DMS114 treated with DMSO at 0.1 percent for 48 hours (cell line): ENCODE measurements around the gene RPTOR.

Experiments used
- DNase-seq: peaks from one replicate; lab custom pipeline; 2025; ENCODE audit not compliant: unreplicated experiment; lab: John Stamatoyannopoulos, UW

Gene RPTOR

GRCh38 chr17:80951121-80952090 is 406.8 kb downstream of the RPTOR start:
- no peak for DNase-seq

GRCh38 chr17:80952291-80952690 is 407.7 kb downstream of the RPTOR start:
- DNase-seq: no peak

GRCh38 chr17:80953471-80954315 is 409.1 kb downstream of the RPTOR start:
- no peak for DNase-seq

- DNase-seq: no peak
Measured at GRCh38 chr17:80955078-80955477, 410.4 kb downstream of the RPTOR start.

GRCh38 chr17:80955671-80956280 is 411.1 kb downstream of the RPTOR start:
- no peak for DNase-seq

GRCh38 chr17:80956321-80957190 is 411.9 kb downstream of the RPTOR start:
- no peak for DNase-seq

GRCh38 chr17:80957461-80957941 is 412.9 kb downstream of the RPTOR start:
- DNase-seq: no peak

- DNase-seq: no peak
Measured at GRCh38 chr17:80959330-80960036, 414.8 kb downstream of the RPTOR start.

- DNase-seq: no peak
Measured at GRCh38 chr17:80960037-80960796, 415.6 kb downstream of the RPTOR start.

GRCh38 chr17:80960797-80961452 is 416.3 kb downstream of the RPTOR start:
- DNase-seq: no peak

- DNase-seq: no peak
Measured at GRCh38 chr17:80961541-80962330, 417.1 kb downstream of the RPTOR start.

- DNase-seq: no peak
Measured at GRCh38 chr17:80962356-80963329, 418.0 kb downstream of the RPTOR start.

GRCh38 chr17:80963812-80964543 is 419.3 kb downstream of the RPTOR start:
- no peak for DNase-seq

- no peak for DNase-seq
Measured at GRCh38 chr17:80964544-80964856, 419.9 kb downstream of the RPTOR start.

- no peak for DNase-seq
Measured at GRCh38 chr17:80964859-80965580, 420.4 kb downstream of the RPTOR start.
